Neural progenitor cell (in vitro differentiated cells): ENCODE measurements around the gene KLHL13.

Source experiments
- CTCF ChIP-seq: fragments of 200-600 bp; sonication (generic); IDR thresholded peaks from 2 replicates; pipeline ENCODE4 v1.5.1; 2017; ENCODE audit warnings: antibody characterized with exemption, mild to moderate bottlenecking
- EZH2 ChIP-seq: fragments of 200-600 bp; sonication (generic); IDR thresholded peaks from 2 replicates; pipeline ENCODE4 v1.6.1; 2017; ENCODE audit warnings: antibody characterized with exemption, mild to moderate bottlenecking, moderate library complexity

GRCh38 chrX:118109065-118109464 is 7.5 kb downstream of the KLHL13 start:
- no peak for TF ChIP-seq CTCF
- TF ChIP-seq EZH2, result no peak
